ENCODE results near the gene SORCS2. TPM values are rescaled to one million over a fixed set of nuclear protein-coding genes. Genes with fewer than 3 reads are reported as not detected.

The SORCS2 gene
- total RNA-seq, 1 experiment from 2014 or later, result 0.05 TPM

DNA sequence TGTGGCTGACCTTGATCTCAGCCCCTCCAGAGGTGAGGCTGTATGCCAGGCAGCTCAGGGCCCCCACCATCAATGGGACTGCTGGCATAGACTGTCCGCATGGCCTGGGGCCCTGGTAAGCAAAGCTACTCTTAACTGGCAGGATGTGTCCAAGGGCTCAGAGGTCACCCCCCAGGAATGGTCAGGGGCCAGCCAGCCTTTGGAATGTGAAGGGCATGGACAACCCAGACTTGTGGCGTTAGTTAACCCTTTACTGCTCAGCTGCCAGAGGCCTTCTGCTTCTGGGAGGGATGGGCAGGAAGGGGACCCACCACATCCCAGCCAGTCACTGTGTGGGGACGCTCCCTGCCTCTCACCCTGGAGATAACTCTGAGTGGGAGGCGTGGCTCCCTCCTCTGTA is 322.5 kb downstream of the SORCS2 start:
- peaks cover 9% of the 10 kb centered on the region for H3K4me1 ChIP-seq (replicated peaks)
- peaks cover 26% of the 10 kb centered on the region for H3K27me3 ChIP-seq (replicated peaks)
- no peak overlapping the region for H3K4me3 ChIP-seq
- no peaks in the 10 kb centered on the region for H3K9me3 ChIP-seq (replicated peaks)
- no peaks in the 10 kb centered on the region for H3K36me3 ChIP-seq
- DNase-seq (ENCODE audit: low read depth in 1 of 2, low spot score in 2 of 2), result no peak
- H3K27ac ChIP-seq, result no peak overlapping the region

DNA sequence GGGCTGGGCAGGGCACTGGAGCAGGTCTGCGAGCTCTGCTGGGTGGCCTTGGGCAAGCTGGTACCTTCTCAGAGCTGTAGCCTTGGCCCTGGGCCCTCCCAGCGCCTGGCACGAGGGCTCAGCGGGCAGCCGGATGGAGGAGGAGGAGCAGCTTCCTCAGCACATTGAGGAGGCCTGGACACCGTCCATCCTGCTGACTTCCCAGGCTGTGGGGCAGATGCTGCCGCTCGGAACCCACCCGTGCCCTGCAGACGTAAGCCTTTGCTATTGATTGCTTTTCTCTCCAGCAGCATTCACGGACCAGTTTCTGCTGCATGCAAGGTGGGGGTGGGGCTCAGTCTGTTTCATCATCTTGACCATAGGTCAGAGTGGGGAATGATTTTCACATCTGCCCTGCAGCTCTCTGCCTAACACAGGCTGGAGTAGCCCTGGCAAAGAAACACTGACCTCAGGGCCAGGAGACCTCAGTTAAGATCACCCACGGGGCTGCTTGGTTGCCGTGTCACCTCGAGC is 323.1 kb downstream of the SORCS2 start:
- H3K36me3 ChIP-seq, result no peaks in the 10 kb centered on the region
- DNase-seq (ENCODE audit: low read depth in 1 of 2, low spot score in 2 of 2), result no peak
- H3K27ac ChIP-seq, result no peak overlapping the region
- H3K27me3 ChIP-seq (replicated peaks), result peaks cover 30% of the 10 kb centered on the region
- H3K4me1 ChIP-seq (replicated peaks), result peaks cover 9% of the 10 kb centered on the region
- no peaks in the 10 kb centered on the region for H3K9me3 ChIP-seq (replicated peaks)
- no peak overlapping the region for H3K4me3 ChIP-seq

DNA sequence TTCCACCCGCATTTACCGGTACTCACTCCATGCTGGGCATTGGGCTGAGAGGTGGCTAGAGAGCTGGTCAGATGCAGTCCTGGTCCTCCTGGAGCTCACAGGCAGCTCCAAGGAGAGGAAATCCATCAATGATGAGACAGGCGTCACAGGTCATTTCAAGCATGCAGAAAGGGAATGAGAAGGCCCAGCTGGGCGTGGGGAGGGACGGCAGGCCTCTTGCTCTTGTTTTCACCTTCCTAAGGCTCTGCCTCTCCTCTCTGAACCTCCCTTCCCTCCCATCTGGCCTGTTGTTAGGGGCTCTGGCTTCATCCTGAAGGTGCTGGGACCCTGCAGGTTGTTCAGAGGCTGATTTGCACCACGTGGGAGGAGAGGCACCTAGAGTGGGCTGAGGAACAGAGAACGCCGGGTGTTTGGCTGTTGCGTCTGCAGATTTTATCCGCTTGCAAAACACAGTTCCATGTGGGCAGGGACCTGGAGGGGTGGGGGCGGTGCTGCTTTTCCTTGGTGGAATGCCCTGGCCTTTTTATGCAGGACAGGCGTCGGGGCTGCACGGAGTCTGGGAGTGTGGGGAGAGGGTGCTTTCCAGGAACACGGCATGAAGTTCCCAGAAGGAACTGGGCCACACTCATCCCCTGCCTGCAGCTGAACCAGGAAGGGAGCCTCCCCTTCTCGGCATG is 323.9 kb downstream of the SORCS2 start:
- Histone ChIP-seq H3K36me3 (no peaks in the 10 kb centered on the region), H3K27me3 (replicated peaks) (peaks cover 34% of the 10 kb centered on the region), H3K27ac (no peak overlapping the region), H3K4me3 (no peak overlapping the region), H3K9me3 (replicated peaks) (no peaks in the 10 kb centered on the region), H3K4me1 (replicated peaks) (peaks cover 9% of the 10 kb centered on the region)
- DNase-seq (ENCODE audit: low read depth in 1 of 2, low spot score in 2 of 2), result no peak

DNA sequence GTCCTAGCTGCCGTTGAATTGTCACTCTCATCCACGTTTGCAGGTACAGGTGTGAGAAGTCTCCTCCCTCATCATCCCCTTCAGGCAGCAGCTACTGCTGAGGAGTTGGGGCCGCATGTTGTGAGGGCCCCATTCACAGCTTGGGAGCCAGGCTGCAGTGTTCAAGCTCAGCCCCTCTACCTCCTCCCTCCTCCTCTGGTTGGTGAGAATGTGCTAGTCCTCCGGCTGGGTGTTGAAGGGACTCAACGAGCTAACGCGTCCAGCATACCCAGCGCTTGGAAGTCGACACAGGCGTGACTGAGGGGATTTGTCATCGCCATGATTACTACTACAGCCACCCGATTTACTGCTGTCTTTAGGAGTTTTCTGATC is 324.4 kb downstream of the SORCS2 start:
- H3K4me3 ChIP-seq, result no peak overlapping the region
- DNase-seq (ENCODE audit: low read depth in 1 of 2, low spot score in 2 of 2), result no peak
- no peaks in the 10 kb centered on the region for H3K36me3 ChIP-seq
- no peak overlapping the region for H3K27ac ChIP-seq
- H3K27me3 ChIP-seq (replicated peaks), result peaks cover 34% of the 10 kb centered on the region
- peaks cover 9% of the 10 kb centered on the region for H3K4me1 ChIP-seq (replicated peaks)
- no peaks in the 10 kb centered on the region for H3K9me3 ChIP-seq (replicated peaks)

DNA sequence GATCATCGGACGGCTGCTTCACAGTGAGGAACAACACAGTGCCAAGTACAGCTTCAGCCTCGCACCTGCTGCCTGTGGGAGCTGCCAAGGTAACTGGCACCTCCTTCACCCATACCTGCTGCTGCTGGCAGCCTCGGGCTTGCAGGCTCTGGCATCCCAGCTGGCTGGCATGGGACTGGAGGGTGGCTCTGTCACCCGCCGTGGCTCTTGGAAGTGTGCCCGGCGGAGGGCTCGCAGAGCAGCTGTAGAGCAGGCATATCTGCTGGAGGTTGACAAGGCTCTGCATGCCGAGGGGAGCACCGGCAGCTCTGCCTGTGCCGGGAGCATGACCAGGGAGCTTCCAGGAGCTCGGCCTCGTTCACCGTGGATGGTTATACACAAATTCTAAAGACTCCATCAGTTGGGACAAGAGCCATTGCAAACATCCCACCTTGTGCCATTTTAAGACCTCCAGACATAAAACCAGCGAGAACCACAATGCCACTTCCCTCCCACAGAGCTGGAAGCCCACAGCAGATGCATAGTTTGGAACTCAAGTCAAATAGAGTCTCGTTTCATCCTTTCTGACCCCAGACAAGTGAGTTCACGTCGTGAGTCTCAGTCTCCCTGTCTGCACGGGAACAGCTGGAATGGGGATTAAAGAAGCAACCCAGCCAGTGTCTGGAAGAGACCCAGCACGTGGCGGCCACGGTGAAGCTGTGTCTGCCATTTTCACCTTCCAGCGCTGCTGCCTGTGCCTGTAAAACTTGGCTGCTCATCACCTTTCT is 326.7 kb downstream of the SORCS2 start:
- Histone ChIP-seq H3K36me3 (no peaks in the 10 kb centered on the region), H3K27me3 (replicated peaks) (peaks cover 34% of the 10 kb centered on the region), H3K27ac (no peak overlapping the region), H3K4me1 (replicated peaks) (peaks cover 1% of the 10 kb centered on the region), H3K4me3 (no peak overlapping the region), H3K9me3 (replicated peaks) (no peaks in the 10 kb centered on the region)
- DNase-seq (ENCODE audit: low read depth in 1 of 2, low spot score in 2 of 2), result no peak

DNA sequence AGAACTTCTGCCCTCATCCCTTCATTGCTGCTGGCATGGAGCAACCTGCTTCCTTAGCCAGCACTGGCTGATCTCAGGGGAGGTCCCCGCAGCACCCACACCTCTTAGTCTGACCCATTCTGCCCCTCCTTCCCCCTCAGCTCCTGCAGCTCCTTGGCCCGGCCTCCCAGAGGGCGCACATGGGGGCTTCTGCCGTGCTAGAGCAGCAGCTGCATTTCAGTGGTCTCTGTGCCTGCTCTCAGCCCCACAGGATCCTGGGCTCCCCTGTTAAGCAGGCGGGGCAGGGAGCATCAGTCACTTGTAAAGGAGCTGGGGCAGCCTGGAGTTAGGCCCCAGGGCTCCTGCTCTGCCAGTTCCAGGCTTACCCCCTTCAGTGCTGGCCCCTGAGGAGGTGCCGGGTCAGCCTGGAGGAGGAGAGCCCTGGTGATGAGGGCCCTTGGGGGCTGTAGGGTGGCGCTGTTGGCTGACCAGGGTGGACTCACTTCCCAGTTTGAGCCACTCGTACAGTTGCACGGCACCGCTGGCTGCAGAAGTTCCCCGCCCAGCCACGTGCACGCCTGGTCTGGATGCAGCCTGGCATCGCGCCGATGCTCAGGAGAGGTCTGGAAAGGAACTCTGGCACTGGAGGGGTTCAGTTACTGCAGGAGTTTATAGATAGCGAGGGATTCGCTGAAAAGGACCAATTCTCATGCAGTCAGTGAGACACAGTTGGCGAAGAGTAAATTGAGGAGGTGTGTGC is 327.5 kb downstream of the SORCS2 start:
- Histone ChIP-seq H3K36me3 (no peaks in the 10 kb centered on the region), H3K4me3 (no peak overlapping the region), H3K4me1 (replicated peaks) (no peaks in the 10 kb centered on the region), H3K9me3 (replicated peaks) (no peaks in the 10 kb centered on the region), H3K27ac (no peak overlapping the region), H3K27me3 (replicated peaks) (peaks cover 37% of the 10 kb centered on the region)
- DNase-seq (ENCODE audit: low read depth in 1 of 2, low spot score in 2 of 2), result no peak

DNA sequence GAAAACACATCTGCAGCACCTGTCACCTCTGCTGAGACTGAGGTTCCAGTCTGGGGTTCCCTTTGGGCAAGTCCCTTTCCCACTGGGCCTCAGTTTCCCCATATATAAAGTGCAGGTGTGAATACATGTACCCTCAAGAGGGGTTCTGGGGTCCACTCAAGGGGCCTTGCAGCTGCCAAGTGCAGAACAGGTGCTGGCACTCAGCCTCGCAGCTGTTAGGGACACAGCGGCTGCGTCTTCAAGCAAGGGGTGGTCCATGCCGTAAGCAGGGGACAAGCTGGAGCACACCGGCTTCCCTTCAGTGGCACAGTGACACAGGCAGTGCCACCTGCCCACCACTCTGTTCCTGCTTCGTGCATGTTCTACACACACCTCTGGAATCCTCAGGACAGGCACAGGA is 329.3 kb downstream of the SORCS2 start:
- no peak for DNase-seq (ENCODE audit: low read depth in 1 of 2, low spot score in 2 of 2)

DNA sequence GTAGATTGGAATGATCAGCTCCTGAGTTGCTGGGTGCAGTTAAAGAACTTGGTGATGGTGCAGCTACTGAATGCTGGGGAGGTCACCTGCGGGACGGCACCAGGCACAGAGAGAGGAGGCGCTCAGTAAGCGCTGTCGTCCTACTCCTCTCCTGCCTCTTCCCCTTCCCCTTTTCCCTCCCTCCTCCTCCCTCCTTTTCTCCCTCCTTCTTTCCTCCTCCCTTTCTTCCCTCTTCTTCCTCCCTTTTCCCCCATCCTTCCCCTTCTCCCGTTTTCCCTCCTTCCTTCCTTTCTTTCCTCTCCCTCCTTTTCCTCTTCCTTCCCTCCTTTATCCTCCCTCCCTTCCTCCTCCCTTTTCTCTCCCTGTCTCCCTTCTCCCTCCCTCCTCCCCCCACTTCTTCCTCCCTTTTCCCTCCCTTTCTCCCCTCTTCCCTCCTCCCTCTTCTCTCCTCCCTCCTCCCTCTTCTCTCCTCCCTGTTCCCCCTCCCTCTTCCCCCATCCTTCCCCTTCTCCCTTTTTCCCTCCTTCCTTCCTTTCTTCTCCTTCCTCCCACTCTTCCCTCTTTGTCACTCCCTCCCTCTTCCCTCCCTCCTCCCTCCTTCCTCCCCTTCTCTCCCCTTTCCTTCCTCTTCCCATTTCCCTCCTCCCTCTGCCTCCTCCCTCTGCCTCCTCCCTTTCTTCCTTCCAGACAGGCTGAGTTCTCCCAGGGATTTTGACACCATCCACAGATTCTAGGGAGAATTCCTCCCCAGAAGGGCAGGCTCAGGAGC is 330.3 kb downstream of the SORCS2 start:
- no peak overlapping the region for H3K4me3 ChIP-seq
- H3K27me3 ChIP-seq (replicated peaks), result peaks cover 30% of the 10 kb centered on the region
- no peak for DNase-seq (ENCODE audit: low read depth in 1 of 2, low spot score in 2 of 2)
- no peaks in the 10 kb centered on the region for H3K36me3 ChIP-seq
- H3K27ac ChIP-seq, result no peak overlapping the region
- H3K9me3 ChIP-seq (replicated peaks), result no peaks in the 10 kb centered on the region
- H3K4me1 ChIP-seq (replicated peaks), result no peaks in the 10 kb centered on the region

More for the DNA sequence above, 329.3 kb downstream of the SORCS2 start:
- Histone ChIP-seq H3K4me1 (replicated peaks) (no peaks in the 10 kb centered on the region), H3K36me3 (no peaks in the 10 kb centered on the region), H3K4me3 (no peak overlapping the region), H3K27ac (no peak overlapping the region), H3K9me3 (replicated peaks) (no peaks in the 10 kb centered on the region), H3K27me3 (replicated peaks) (peaks cover 37% of the 10 kb centered on the region)

DNA sequence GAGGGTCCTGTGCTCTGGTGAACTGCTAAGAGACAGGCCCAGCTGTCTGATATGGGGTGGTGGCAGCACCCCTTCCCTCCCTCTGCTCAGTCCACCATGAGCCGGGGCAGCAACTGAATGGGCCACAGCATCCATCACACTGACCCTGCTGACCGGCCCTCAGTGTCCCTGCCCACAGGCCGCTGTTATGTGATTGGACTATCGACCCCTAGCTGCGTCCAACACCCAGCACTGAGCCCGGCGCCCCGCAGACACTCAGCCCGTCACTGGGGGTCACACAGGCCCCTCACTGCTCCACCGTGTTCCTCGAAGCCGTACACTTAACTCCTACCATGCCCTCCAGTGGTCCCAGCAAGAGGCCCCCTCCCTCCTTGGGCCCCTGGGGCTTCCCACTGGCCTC is 331.2 kb downstream of the SORCS2 start:
- H3K27ac ChIP-seq, result no peak overlapping the region
- no peak overlapping the region for H3K4me3 ChIP-seq
- H3K4me1 ChIP-seq (replicated peaks), result no peaks in the 10 kb centered on the region
- no peak for DNase-seq (ENCODE audit: low read depth in 1 of 2, low spot score in 2 of 2)
- no peaks in the 10 kb centered on the region for H3K9me3 ChIP-seq (replicated peaks)
- H3K36me3 ChIP-seq, result no peaks in the 10 kb centered on the region
- H3K27me3 ChIP-seq (replicated peaks), result peaks cover 22% of the 10 kb centered on the region

DNA sequence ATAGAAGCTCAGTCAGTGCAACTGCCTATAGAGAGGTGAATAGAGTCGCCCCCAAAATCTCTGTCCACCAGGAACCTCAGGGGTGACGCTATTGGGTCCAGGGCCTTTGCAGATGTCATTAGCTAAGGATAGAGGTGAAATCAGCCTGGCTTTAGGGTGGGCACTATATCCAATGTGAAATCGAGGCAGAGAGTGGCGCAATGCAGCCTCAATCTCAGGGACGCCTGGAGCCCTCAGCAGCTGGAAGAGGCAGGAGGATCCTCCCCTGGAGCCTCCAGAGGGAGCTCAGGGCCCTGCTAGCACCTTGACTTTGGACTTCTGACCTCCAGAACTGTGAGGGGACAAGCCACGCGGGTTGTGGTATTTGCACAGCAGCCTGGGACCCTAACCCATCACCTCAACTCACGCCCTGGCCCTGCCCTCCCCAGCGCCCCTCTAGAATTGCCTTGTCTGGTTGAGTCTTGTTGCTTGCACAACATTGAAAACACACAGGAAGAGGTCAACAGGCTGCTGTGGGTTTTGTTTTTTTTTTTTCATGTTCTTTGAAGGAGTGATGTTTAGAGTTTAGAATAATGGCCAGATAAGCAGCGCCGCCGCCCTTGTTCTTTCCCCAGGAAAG is 331.8 kb downstream of the SORCS2 start:
- H3K9me3 ChIP-seq (replicated peaks), result no peaks in the 10 kb centered on the region
- DNase-seq (ENCODE audit: low read depth in 1 of 2, low spot score in 2 of 2), result no peak
- H3K4me3 ChIP-seq, result no peak overlapping the region

DNA sequence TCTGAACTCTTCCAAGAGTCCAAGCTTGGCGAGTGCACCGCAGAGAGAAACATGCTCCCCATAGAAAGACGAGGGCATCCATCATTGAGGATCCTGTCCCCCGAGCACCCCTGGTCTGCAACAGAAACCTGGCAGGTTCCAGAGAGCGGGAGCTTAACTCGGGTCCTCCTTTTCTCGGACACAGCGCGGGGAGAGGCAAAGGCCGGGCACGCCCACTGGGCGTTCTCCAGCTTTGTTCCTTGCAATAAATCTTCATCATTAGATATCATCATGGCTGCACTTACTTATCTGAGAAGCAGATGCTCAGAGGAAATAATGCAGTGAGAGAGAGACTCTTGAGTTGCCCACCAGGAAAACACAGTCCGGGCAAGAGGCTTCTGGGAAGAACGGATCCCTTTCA is 332.5 kb downstream of the SORCS2 start:
- Histone ChIP-seq H3K9me3 (replicated peaks) (no peaks in the 10 kb centered on the region), H3K4me1 (replicated peaks) (no peaks in the 10 kb centered on the region), H3K27me3 (replicated peaks) (peaks cover 10% of the 10 kb centered on the region), H3K4me3 (no peak overlapping the region), H3K36me3 (no peaks in the 10 kb centered on the region), H3K27ac (no peak overlapping the region)
- no peak for DNase-seq (ENCODE audit: low read depth in 1 of 2, low spot score in 2 of 2)

More for the DNA sequence above, 331.8 kb downstream of the SORCS2 start:
- Histone ChIP-seq H3K27me3 (replicated peaks) (peaks cover 16% of the 10 kb centered on the region), H3K27ac (no peak overlapping the region), H3K36me3 (no peaks in the 10 kb centered on the region), H3K4me1 (replicated peaks) (no peaks in the 10 kb centered on the region)

DNA sequence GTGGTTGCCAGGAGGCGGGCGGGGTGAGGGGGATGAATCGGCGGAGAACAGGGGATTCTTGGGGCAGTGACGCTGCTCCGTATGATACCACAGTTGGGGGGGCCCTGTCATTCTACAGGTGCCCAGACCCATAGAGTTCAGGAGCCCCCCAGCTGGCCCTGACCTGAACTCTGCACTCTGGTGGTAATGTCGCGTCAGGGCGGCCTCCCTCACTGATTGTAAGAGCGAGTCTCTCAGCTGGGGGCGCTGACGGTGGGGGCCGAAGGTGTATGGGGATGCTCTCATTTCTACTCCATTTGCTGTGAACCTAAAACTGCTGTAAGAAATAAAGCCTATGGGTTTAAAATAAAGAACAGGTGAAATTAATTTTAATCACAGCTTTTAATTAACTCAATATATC is 334.2 kb downstream of the SORCS2 start:
- Histone ChIP-seq H3K27ac (no peak overlapping the region), H3K36me3 (no peaks in the 10 kb centered on the region), H3K4me3 (no peak overlapping the region), H3K27me3 (replicated peaks) (peaks cover 6% of the 10 kb centered on the region; the same call in 1 of the 2 replicates), H3K9me3 (replicated peaks) (no peaks in the 10 kb centered on the region), H3K4me1 (replicated peaks) (no peaks in the 10 kb centered on the region)
- DNase-seq (ENCODE audit: low read depth in 1 of 2, low spot score in 2 of 2), result no peak

DNA sequence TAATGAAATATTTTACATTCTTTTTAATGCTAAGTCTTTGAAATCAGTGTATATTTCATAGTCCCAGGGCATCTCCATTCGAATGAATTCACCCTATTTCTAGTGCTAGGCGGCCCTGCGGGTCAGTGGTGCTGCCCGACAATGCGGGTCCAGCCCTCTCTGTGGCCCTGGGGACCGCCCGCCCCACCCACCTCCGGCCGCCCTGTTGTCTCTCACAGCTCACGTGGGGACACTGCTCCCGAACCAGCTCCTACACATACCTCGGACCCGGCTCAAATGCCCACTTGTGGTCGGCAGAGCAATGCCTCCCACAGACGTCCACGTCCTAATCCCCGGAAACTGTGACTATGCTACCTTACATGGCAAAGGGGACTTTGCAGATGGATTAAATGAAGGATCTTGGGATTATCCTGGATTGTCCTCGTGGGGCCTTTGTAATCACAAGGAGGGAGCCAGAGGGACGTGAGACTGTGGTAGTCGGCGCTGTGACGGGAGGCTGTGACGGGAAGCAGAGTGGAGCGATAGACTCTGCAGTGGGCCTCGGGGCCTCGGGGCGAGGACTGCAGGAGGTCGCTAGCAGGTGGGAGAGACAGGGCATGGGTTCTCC is 334.7 kb downstream of the SORCS2 start:
- DNase-seq (ENCODE audit: low read depth in 1 of 2, low spot score in 2 of 2), result no peak
- H3K9me3 ChIP-seq (replicated peaks), result no peaks in the 10 kb centered on the region
- H3K27me3 ChIP-seq (replicated peaks), result peaks cover 6% of the 10 kb centered on the region; the same call in 1 of the 2 replicates
- no peak overlapping the region for H3K27ac ChIP-seq
- H3K4me3 ChIP-seq, result no peak overlapping the region
- no peaks in the 10 kb centered on the region for H3K36me3 ChIP-seq
- no peaks in the 10 kb centered on the region for H3K4me1 ChIP-seq (replicated peaks)
